Measurements from ENCODE around the gene PRDM5.
"Not testable (repeated sequence)": the region's sequence is repeated elsewhere in the genome, so short reads cannot be mapped to it uniquely, and the experiment has no call there.

Gene PRDM5

DNA sequence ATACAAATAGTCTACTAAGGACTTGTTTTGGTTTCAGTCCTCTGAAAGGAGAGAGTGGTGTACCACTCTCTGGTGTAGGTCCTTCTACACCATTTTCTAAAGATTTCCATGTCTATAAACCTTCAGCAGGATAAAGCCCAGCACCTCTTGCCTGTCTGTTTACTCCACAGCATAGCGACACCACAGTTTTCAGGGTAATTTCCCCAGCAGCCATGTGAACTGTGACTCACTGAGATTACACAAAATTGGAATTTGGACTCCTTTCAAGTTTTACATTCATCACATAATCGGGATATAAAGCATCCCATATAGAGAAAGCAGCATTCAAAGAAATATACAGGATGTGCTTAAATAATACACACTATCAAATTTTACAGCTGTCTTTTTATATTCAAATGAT is 229.6 kb downstream of the PRDM5 start:
- no peak for DNase-seq

DNA sequence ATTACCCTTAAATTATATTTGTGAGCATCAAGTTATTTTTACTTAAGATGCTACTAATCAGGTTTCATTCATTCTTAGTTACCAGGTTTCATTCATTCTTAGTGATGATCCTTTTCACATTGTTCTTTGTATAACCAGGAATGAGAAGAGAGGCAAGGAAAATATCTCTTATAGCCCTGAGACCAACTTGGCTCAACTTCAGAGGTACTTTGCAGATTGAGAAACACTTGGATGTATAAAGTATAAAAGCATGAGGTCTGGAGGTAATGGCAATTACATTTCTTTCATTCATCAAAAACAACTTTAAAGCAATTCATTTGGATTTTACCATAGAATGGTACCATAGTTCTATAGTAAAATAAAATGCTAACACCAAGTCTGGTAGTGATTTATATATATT is 231.0 kb downstream of the PRDM5 start:
- DNase-seq, result no peak

DNA sequence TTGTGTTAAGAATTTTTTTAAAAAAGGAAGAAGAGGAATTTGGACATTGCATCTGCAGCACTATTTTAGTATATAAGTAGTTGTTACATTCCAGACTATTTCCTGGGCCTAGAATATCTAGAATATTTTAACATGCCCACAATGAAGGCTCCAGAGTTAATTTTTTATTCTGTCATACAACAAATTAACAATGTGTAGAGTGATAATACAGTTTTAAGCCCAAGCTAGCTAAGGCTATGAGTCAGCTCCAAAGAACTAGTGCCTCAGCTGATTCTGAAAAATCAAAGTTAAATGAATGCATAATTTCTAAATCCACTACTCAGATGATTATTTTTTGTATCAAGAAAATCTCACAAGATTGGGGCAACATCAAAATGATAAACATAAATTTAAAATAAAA is 231.4 kb downstream of the PRDM5 start:
- no peak for DNase-seq

DNA sequence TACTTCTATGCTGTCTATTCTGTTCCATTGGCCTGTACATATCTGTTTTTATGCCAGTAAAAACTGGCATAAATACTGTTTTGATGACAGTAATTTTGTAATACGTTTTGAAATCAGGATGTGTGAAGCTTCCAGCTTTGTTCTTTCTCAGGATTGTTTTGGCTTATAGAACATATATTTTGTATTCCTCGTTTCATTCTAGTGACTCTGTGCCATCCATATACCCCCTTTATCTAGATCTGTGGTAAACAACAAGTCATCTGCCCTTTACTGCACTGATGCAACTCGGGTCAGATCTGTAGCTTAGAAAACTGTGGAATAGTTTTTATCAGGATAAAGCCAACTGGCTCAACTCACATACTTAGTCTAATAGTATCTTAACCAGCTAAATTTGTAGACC is 233.7 kb downstream of the PRDM5 start:
- DNase-seq, result no peak

DNA sequence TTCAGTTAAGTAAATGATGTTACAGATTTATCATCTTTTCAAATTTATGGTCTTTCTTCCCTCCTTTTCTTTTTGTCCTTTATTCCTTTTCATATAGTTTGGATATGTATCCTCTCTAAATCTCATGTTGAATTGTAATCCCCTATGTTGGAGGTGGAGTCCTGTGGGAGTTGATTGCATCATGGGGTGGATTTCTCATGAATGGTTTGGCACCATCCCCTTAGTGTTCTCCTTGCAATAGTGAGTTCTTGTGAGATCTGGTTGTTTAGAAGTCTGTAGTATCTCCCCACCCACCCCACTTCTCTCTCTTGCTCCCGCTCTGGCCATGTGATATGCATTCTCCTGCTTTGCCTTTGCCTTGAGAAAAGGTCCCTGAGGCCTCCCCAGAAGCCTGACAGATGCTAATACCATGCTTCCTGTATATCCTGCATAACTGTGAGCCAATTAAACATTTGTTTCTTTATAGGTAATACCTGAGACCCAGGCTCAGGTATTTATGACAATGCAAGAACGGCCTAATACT is 236.7 kb downstream of the PRDM5 start:
- DNase-seq, result no peak

DNA sequence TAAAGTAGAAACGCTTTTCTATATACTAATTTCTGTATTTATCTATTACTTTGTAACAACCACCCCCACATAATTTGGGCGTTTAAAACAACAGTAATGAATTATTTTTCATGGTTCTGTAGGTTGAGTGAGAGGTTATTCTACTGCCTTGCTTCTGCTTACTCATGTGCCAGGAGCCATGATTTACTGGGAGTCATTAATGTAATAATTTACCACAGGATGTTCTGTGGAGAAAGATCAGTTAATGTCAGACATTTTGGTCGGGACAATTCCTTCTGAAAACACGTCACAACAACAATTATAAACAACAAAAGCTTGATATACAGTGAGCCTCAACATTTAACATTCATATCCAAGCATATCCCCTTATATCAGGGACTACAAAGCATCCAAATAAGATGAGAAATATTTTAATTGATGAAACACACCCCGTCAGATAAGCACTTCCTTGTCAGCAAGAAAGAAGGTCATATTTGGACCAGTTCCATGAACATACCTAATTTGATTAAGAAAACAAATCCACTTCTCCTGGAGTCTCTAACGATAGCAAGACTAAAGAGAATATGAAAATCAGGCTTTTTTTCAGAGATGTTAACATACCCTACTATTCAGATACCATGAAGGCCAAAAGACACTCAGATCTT is 238.5 kb downstream of the PRDM5 start:
- no peak for DNase-seq

DNA sequence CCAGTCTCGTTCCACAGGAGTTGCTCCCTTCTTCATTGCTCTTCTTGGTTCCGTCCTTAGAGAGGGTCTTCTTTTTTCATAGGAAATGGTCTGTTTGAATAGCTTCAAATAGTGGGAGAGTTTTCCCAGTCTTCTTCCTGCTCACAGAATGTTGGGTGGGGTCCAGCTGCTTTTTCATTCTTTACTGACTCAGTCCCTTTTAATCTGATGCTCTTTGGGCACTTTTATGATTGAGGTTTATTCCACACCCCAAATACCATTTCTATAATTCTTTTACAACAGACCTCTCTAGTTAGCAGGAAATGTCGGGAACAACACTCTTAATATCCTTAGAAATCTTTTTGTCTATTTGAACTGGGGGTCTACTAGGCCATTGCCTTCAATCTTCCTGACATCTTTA is 239.5 kb downstream of the PRDM5 start:
- no peak for DNase-seq

DNA sequence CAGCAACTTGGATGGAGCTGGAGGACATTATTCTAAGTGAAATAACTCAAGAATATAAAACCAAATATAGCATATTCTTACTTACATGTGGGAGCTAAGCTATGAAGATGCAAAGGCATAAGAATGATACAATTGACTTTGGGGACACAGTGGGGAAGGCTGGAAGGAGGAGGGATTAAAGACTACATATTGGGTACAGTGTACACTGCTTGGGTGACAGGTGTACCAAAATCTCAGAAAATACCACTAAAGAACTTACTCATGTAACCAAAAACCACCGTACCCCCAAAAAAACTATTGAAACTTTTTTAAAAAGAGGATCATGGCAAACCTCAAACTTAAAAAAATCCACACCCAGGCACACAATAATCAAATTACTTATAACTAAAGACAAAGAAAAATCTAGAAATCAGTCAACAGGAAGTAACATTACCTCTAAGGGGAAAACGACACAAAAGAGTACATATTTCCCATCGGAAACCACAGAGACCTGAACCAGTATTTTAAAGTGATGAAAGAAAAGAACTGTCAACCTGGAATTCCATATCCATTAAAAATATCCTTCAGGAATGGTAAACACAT is 241.8 kb downstream of the PRDM5 start:
- no peak for DNase-seq

DNA sequence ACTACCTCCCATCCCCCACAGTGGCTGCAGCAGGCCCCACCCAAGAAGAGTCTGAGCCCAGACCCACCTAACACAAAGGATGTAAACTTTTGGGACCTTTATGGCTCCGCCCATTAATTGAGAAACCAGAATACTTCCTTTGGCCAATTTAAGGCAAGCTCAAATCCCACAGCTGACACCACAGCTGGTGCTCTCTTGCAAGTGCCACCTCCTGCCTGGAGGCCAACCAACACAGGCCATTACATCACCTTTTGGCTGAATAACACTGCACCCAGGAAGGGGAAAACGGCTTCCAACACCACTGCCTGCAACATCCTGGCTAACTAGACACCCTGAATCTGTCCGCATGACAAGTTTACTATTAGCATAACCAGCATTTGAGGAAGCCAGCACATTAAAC is 248.8 kb downstream of the PRDM5 start:
- no peak for DNase-seq

DNA sequence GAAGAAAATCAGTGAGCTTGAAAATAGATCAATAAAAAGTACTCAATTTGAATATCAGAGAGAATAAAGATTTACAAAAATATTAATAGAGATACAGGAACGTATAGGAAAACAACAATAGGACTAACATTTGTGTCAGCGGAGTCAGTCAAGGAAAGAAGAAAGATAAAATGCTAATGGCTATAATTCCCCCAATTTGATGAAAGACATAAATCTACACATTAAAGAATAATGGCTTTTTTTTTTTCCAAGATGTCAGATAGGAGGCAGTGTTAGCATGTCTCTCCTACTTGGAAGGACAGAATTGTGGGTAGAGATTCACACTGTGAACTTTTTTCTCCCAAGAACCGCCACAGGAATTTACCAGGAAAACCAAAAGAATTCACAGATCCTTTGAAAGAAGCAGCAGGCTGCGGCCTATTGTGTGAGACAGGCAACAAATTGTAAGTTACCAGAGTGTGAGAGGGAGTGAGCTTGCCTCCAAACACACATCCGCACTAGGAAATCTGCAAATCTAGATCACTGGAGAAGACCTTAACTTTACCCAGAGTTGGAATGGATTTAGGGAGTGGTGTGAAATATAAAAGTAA is 249.9 kb downstream of the PRDM5 start:
- DNase-seq, result no peak

DNA sequence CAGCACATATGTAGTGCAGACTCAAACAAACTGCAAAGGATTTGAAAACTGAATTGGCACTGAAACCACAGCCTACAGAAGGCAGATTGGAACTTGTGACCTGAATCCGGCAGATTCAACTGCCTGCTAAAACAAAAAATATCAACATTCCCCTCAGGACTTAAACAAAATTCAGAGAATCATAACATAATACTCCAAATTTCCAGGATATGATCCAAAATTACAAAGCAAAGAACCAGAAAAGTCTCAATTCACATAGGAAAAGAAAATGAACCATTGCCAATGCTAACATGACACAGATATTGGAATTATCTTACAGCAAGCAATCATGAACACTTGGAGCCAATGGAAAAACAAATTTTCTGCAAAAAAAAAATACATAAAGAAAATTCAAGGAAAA is 250.4 kb downstream of the PRDM5 start:
- DNase-seq, result no peak

DNA sequence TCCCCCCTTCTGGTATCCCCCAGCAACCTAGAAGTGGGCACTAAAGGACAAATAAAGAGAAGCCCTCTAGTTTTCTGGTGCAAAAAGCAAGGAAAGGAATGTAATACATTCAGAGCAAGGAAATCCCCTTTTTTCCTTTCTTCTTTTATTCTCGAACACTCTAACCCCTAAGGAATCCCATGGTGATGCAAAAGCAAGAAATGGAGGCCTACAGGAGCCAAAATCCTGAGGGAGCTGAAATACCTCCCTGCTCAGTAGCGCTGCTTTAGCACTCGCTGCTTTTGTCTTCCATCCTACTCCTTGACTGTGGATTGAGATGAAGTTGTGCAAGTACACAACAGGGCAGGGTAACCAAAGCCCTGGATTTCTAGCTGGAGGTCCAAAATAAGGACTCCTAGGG is 251.0 kb downstream of the PRDM5 start:
- DNase-seq, result no peak

DNA sequence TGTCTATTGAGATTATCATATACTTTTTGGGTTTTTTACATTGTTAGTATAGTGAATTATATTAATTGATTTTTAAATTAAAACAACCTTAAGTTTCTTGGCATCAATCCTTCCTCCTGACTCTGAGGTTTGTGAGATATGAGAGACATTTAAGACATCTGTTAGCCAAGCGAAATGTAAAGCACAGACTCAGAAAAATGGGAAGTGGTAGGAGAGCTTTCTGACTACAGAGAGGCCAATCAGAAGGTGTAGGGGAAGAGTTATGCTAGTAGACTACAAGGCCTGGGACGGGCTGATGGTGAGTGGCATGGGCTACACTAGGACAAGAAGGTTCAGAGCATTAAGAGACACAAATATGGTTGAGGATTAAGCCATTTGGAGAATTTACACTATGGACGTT is 255.4 kb downstream of the PRDM5 start:
- DNase-seq, result no peak

DNA sequence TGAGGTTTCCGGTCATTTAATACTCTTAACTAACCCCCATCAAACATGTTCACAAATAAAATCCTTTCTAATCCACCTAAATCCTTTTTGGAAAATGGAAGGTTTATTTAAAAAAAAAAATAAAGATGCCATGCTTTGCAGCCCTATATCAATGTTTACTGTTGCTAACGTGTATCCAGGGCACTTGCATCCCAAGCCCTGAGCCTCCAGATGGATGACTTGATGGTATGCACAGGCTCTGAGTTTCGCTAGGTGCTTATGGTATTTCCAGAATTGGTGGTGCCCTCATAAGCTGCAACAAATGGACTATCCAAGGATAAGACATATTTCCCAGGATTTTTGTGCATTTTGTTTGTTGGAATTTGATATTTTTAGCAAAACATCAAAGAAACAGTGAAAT is 257.7 kb downstream of the PRDM5 start:
- DNase-seq, result no peak

DNA sequence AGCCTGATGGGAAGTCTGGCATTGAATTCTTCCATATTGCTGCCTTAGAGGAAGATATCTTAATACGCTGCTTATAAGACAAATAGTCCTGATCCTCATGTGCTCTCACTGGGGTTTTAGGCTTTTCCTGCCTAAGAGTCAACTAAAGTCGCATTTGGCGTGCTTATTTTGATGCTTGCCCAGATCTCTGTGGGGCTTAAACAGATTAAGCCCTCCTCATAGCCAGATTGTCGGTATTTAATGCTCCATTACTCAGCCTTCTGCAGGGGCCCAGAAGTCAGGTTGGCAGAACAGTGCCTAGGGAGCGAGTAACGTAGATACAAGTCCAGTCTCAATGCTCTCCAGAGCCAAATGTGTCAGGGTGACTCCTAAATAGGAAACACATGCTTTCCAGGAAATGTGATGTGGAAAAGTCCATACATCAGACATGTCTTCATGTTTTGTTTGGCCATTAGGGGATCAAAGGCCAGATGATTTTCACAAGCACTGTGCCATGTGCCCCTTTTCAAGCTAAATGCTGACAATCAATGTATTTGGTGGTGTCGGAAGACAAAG is 262.8 kb downstream of the PRDM5 start:
- no peak for DNase-seq

DNA sequence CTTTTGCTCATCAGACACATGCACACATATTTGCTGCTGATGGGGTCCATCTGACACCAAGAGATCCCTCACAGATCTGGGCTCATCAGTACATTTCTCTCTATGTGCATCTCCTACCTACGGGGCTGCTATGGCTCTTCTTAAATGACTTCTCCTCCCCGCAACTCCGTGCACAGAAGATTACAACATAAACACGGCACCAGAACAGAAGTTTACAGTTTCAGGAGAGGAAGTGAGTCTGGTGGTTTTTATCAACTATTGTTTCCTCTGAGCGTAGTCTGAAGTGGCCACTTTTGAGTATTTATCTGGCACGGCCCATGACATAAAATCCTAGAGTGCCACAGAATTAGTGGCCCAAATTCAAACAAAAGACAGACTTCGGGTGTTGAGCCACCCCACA is 263.8 kb downstream of the PRDM5 start:
- no peak for DNase-seq

DNA sequence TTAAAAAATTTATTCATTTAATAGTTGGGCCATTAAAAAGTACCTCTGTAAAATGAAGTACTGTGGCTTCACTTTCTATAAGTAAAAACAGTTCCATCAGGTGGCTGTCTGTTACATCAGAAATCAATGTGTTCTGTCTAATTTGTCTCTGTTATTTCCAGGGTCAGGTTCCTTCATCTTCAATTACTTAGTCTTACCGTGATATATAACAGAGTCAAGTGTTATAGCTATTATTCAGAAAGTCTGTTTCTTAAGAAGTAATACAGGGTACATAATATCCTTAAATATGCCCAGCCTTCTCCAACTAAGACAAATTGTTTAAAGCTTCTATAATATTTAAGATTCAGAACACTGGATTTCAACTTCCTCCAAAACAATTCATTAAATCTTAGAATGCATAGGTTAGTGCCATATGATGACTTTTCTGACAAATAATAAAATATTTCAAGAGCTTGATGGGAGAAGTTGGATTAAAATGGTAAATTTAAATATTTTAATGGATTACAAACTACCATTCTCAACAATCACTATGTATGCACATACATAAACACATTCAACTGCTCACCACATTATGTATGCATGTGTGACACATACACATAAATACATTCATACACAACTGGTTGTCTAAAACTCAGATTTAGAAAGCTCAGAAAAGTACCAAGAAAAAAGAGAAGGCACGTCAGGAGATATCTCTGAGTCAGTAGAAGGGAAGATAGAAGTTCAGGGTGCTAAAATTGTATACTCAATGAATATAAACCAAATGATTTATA is 268.5 kb downstream of the PRDM5 start:
- no peak for DNase-seq

DNA sequence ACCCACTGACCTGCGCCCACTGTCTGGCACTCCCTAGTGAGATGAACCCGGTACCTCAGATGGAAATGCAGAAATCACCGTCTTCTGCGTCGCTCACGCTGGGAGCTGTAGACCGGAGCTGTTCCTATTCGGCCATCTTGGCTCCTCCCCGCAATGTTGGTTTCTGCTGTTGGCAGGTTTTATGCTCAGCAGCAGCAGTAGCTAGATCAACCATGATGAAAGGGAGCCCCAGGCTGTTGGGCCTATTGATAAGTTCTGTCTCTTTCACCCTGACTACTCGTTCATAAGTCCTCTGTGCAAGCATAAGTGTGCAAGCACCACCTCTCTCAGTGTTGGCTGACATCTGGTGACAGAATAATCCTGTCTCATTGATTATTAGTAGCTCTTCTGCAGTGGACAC is 274.2 kb downstream of the PRDM5 start:
- not testable (repeated sequence) for DNase-seq
